WTC11 (cell line): Measurements from ENCODE around the gene CADM1. TPM values are rescaled to one million over a fixed set of nuclear protein-coding genes. Genes with fewer than 3 reads are reported as not detected.

Experiments
- ATAC-seq: fragments of 200-7000 bp; cut with Tn5 transposase; 2 replicates; pipeline ENCODE4 v1.10.0; 2021; ENCODE audit warnings: mild to moderate bottlenecking, moderate library complexity
- CTCF ChIA-PET: fragments of 300-600 bp; sonication (Branson Sonifier 250); formaldehyde crosslinking; loops from one replicate; lab custom pipeline; 2021; ENCODE audit warnings: antibody characterized with exemption; lab: Charles Lee
- POLR2A ChIA-PET: fragments of 350-600 bp; sonication (Branson Sonifier 250); formaldehyde crosslinking; loops from one replicate; lab custom pipeline; 2021; ENCODE audit warnings: antibody characterized with exemption; lab: Charles Lee
- DNase-seq: peaks from one replicate; pipeline ENCODE4 v3.0.0; 2021; ENCODE audit warnings: low spot score
- H3K27ac Mint-ChIP-seq: 2 replicates; pipeline ENCODE4 v1.8.0; 2021; ENCODE audit warnings: mixed read lengths
- H3K27me3 Mint-ChIP-seq: 2 replicates; pipeline ENCODE4 v1.8.0; 2021; ENCODE audit warnings: low read depth, mild to moderate bottlenecking, moderate library complexity, mixed read lengths
- H3K36me3 Mint-ChIP-seq: 2 replicates; pipeline ENCODE4 v1.8.0; 2021; ENCODE audit warnings: mixed read lengths
- H3K4me1 Mint-ChIP-seq: 2 replicates; pipeline ENCODE4 v1.8.0; 2022; ENCODE audit warnings: mixed read lengths
- H3K4me3 Mint-ChIP-seq: 2 replicates; pipeline ENCODE4 v1.8.0; 2021; ENCODE audit warnings: mild to moderate bottlenecking, moderate library complexity, mixed read lengths
- H3K9me3 Mint-ChIP-seq: 2 replicates; pipeline ENCODE4 v1.8.0; 2021; ENCODE audit warnings: mixed read lengths
- ATF6 ChIP-seq: sonication (generic); formaldehyde crosslinking; IDR thresholded peaks from 2 replicates; pipeline ENCODE4 v1.8.1; 2023; ENCODE audit warnings: mild to moderate bottlenecking, missing genetic modification reagents
- CREB1 ChIP-seq: sonication (generic); formaldehyde crosslinking; IDR thresholded peaks from 2 replicates; pipeline ENCODE4 v1.8.0; 2023; ENCODE audit warnings: mild to moderate bottlenecking, missing genetic modification reagents
- E2F5 ChIP-seq: sonication (generic); formaldehyde crosslinking; IDR thresholded peaks from 2 replicates; pipeline ENCODE4 v1.8.1; 2022; ENCODE audit warnings: mild to moderate bottlenecking, moderate library complexity, missing genetic modification reagents
- FOXK1 ChIP-seq: sonication (generic); formaldehyde crosslinking; IDR thresholded peaks from 2 replicates; pipeline ENCODE4 v1.8.0; 2022; ENCODE audit warnings: mild to moderate bottlenecking, moderate library complexity, missing genetic modification reagents
- FOXP1 ChIP-seq: sonication (generic); formaldehyde crosslinking; IDR thresholded peaks from 2 replicates; pipeline ENCODE4 v1.8.0; 2022; ENCODE audit warnings: missing genetic modification reagents, mild to moderate bottlenecking, moderate library complexity, borderline replicate concordance
- HMGA2 ChIP-seq: fragments of 250-450 bp; sonication (Bioruptor Pico); IDR thresholded peaks from 2 replicates; pipeline ENCODE4 v1.4.0; 2021; ENCODE audit warnings: mild to moderate bottlenecking, moderate library complexity
- HMGXB4 ChIP-seq: sonication (generic); formaldehyde crosslinking; IDR thresholded peaks from 2 replicates; pipeline ENCODE4 v1.8.1; 2023; ENCODE audit warnings: mild to moderate bottlenecking, moderate library complexity, missing genetic modification reagents
- KAT7 ChIP-seq: sonication (generic); formaldehyde crosslinking; IDR thresholded peaks from 2 replicates; pipeline ENCODE4 v1.8.1; 2023; ENCODE audit warnings: missing genetic modification reagents, mild to moderate bottlenecking, borderline replicate concordance
- OVOL2 ChIP-seq: fragments of 250-450 bp; sonication (Bioruptor Pico); IDR thresholded peaks from 2 replicates; pipeline ENCODE4 v1.9.0; 2021; ENCODE audit warnings: mild to moderate bottlenecking, borderline replicate concordance
- SMAD4 ChIP-seq: sonication (generic); formaldehyde crosslinking; IDR thresholded peaks from 2 replicates; pipeline ENCODE4 v1.8.0; 2022; ENCODE audit warnings: mild to moderate bottlenecking, missing genetic modification reagents
- ZBTB21 ChIP-seq: sonication (generic); formaldehyde crosslinking; IDR thresholded peaks from 2 replicates; pipeline ENCODE4 v1.8.1; 2023; ENCODE audit warnings: mild to moderate bottlenecking, missing genetic modification reagents, borderline replicate concordance
- ZNF121 ChIP-seq: sonication (generic); formaldehyde crosslinking; IDR thresholded peaks from 2 replicates; pipeline ENCODE4 v1.8.0; 2023; ENCODE audit warnings: missing genetic modification reagents
- ZNF232 ChIP-seq: sonication (generic); formaldehyde crosslinking; IDR thresholded peaks from 2 replicates; pipeline ENCODE4 v1.8.0; 2022; ENCODE audit warnings: mild to moderate bottlenecking, missing genetic modification reagents
- ZNF317 ChIP-seq: sonication (generic); formaldehyde crosslinking; IDR thresholded peaks from 2 replicates; pipeline ENCODE4 v1.8.1; 2023; ENCODE audit warnings: low read depth, mild to moderate bottlenecking, moderate library complexity, missing genetic modification reagents, borderline replicate concordance
- ZNF423 ChIP-seq: fragments of 250-450 bp; sonication (Bioruptor Pico); IDR thresholded peaks from 2 replicates; pipeline ENCODE4 v2.1.2; 2022; ENCODE audit warnings: mild to moderate bottlenecking, moderate library complexity
- total RNA-seq: library from RNA; stranded (reverse); gene quantifications from 3 replicates; pipeline ENCODE4 v1.2.3, GENCODE V29; 2021

Gene CADM1
- total RNA-seq, 1 experiment from 2014 or later = 26.8 TPM

- TF ChIP-seq ATF6 = no peak
- TF ChIP-seq ZNF232 (CRISPR knock-in tag) = no peak
- no peak for TF ChIP-seq SMAD4
- TF ChIP-seq ZBTB21 (CRISPR knock-in tag) = no peak
- TF ChIP-seq ZNF121 (CRISPR knock-in tag) = no peak
- no peak for TF ChIP-seq OVOL2
- no peak for TF ChIP-seq HMGA2 (CRISPR knock-in tag)
- TF ChIP-seq, all 79 proteins: peak for 0
Observed at GRCh38 chr11:115505175-115505574, 960 bp upstream of the CADM1 start (continued).

- peak overlapping the region; percentile 81 for H3K4me3 Mint-ChIP-seq
- ChIA-PET POLR2A (interaction anchor here (1.0 kb wide), 3 partner anchors 24 to 158 kb away, joined by 3 read pairs; no protein-coding TSS in a partner anchor), CTCF (interaction anchor here (0.7 to 2.6 kb wide), 14 partner anchors 9 to 399 kb away, joined by 3 to 11 read pairs (median 4); no protein-coding TSS in a partner anchor)
- no peaks in the 10 kb centered on the region for H3K36me3 Mint-ChIP-seq
- ATAC-seq = peak; percentile 6
- no peak overlapping the region for H3K27ac Mint-ChIP-seq
- peaks cover 28% of the 10 kb centered on the region for H3K27me3 Mint-ChIP-seq
- 0 out of 2 replicates have a peak, but pooled peaks have one; percentile 27 for TF ChIP-seq KAT7 (CRISPR knock-in tag)
- TF ChIP-seq CREB1 (CRISPR knock-in tag) = no peak
- H3K4me1 Mint-ChIP-seq = peaks cover 10% of the 10 kb centered on the region
- H3K9me3 Mint-ChIP-seq = no peaks in the 10 kb centered on the region
- no peak for DNase-seq
Observed at GRCh38 chr11:115503886-115504275, 334 bp downstream of the CADM1 start.

GRCh38 chr11:115503083-115503885, 931 bp downstream of the CADM1 start:
- Mint-ChIP-seq H3K4me1 (peaks cover 16% of the 10 kb centered on the region), H3K27me3 (peaks cover 33% of the 10 kb centered on the region), H3K27ac (no peak overlapping the region), H3K9me3 (no peaks in the 10 kb centered on the region), H3K36me3 (no peaks in the 10 kb centered on the region), H3K4me3 (peak overlapping the region; percentile 81)
- ChIA-PET CTCF (interaction anchor here (0.6 to 1.4 kb wide), 6 partner anchors 24 to 487 kb away, joined by 3 to 8 read pairs (median 6); no protein-coding TSS in a partner anchor), POLR2A (no interaction called here)
- no peak for TF ChIP-seq FOXK1 (CRISPR knock-in tag)
- 0 out of 2 replicates have a peak, but pooled peaks have one; percentile 4 for TF ChIP-seq ZNF423 (CRISPR knock-in tag)
- TF ChIP-seq FOXP1 (CRISPR knock-in tag) = 0 out of 2 replicates have a peak, but pooled peaks have one; percentile 23
- TF ChIP-seq E2F5 (CRISPR knock-in tag) = peak; percentile 78
- TF ChIP-seq HMGXB4 = peak; percentile 79; the same call in 1 of the 2 replicates
- peak; percentile 59 for DNase-seq
- ATAC-seq = peak; percentile 10

GRCh38 chr11:115502636-115503082, 1.6 kb downstream of the CADM1 start:
- CTCF ChIA-PET = interaction anchor here (1.0 to 1.4 kb wide), 5 partner anchors 25 to 487 kb away, joined by 3 to 8 read pairs (median 6); no protein-coding TSS in a partner anchor
- Mint-ChIP-seq H3K4me3 (no peak overlapping the region), H3K4me1 (peaks cover 22% of the 10 kb centered on the region), H3K36me3 (no peaks in the 10 kb centered on the region), H3K9me3 (no peaks in the 10 kb centered on the region), H3K27ac (no peak overlapping the region), H3K27me3 (peaks cover 32% of the 10 kb centered on the region)
- TF ChIP-seq ZNF317 (CRISPR knock-in tag) (0 out of 2 replicates have a peak, but pooled peaks have one; percentile 25), SMAD4 (no peak)
- ATAC-seq (no peak; the same call in 1 of the 2 replicates), DNase-seq (peak; percentile 58)
- POLR2A ChIA-PET = no interaction called here
